Hematopoietic multipotent progenitor cell treated with erythropoietin and hydrocortisone succinate and interleukin-3 and kit ligand, for 6 days (in vitro differentiated cells): ENCODE data around the gene ALKBH6.
"Not testable (repeated sequence)": the region's sequence is repeated elsewhere in the genome, so short reads cannot be mapped to it uniquely, and the experiment has no call there.

Source experiments
- DNase-seq: peaks from one replicate; pipeline ENCODE4 v3.0.0-alpha.2; 2015

Gene ALKBH6

GRCh38 chr19:36014012-36014924, at the start of gene ALKBH6:
TSS of gene ALKBH6 (minus strand) at chr19:36014213. CDS start at chr19:36013397, 816 bp downstream.
- peak; percentile 100 for DNase-seq

DNA sequence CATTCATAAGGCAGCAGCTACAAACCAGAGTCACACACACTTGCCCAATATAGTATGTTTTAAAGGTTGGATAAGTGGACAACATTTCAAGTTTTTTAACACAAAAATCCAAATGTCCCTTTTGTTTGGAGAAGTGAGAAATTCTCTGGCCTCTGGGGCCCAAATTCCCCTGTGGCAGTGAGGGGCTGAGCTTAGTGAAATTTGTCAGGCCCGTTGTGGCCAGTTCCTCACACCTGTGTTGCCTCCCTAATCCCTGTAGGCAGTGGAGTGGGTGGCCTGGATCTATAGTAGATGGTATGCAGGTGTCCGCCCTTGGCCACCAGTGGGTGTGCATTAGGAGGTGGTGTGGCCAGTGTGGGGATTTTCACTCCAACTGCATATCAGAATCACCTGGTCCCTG, 47.4 kb upstream of the ALKBH6 start:
- DNase-seq, result no peak

DNA sequence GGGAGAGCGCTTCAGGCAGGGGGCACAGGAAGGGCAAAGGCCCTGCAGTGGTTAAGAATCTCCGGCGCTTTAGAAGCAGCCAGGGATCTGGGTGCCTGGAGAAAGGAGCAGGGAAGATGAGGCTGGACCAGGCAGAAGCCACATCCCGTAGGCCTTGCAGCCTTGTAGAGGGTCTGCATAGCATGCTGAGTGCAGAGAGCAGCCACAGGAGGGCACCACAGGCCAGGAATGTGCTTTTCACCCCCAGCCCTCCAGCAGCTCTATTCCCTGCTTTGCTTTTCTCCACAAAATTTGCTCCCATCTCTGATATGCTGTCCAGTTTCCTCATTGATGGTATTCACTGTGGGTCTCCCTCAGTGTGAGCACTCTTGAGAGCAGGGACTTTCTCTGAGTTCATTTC, 46.4 kb upstream of the ALKBH6 start:
- DNase-seq, result peak; percentile 53

- DNase-seq, result no peak
Measured at GRCh38 chr19:36059180-36059910, 45.3 kb upstream of the ALKBH6 start.

- DNase-seq, result no peak
Measured at GRCh38 chr19:36058481-36059179, 44.6 kb upstream of the ALKBH6 start.

DNA sequence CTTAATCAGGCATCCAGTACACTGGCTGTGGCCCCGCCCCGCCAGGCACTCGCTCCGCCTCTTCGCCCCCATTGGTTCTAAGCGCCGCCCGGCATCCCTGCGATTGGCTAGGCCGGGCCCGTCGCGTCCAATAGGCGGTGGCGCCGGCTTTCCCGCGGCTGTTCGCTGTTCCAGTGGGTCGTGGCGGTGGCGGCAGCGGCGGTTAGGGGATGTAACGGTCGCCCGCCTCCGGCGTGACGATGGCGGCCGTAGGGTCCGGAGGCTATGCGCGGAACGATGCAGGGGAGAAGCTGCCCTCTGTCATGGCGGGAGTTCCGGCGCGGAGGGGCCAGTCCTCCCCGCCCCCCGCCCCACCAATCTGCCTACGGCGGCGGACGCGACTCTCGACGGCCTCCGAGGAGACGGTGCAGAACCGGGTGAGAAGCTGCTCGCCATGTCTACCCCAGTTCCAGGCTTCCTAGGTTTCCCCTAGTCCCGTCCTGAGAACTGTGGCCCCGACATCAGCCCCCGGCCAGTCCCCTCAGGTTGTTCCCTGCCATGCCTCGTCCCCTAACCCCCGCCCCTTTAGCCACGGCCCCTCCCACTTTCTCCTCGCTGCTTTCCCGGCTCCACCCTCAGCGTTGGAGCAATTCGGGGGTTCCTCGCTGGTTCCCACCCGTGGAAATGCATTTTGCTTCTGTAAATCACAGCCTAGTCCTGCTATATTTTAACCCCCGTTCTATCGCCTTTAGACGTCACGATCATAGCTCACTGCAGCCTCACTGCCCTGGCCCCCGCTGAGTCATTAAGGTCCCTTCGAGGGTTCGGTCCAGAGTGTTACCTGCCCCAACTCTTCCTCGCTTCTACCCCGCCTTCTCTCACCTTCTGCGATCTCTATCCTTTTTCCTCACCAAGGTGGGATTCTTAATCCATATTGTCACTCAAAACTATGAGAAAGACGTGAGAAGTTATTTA, 41.0 kb upstream of the ALKBH6 start, which contains the start of gene WDR62:
Gene WDR62 (plus strand): TSS at position 165 of the 954 bp plus-strand sequence. CDS start 75 bp downstream, at position 240.
- DNase-seq, result peak; percentile 97

GRCh38 chr19:36054119-36054732, 40.2 kb upstream of the ALKBH6 start, which contains the start of gene THAP8:
TSS of gene THAP8 (minus strand) at chr19:36054285. CDS start at chr19:36054217, 68 bp downstream.
- DNase-seq, result peak; percentile 100

GRCh38 chr19:36051637-36052036, 37.6 kb upstream of the ALKBH6 start:
- DNase-seq, result no peak

- no peak for DNase-seq
Measured at GRCh38 chr19:36051236-36051635, 37.2 kb upstream of the ALKBH6 start.

DNA sequence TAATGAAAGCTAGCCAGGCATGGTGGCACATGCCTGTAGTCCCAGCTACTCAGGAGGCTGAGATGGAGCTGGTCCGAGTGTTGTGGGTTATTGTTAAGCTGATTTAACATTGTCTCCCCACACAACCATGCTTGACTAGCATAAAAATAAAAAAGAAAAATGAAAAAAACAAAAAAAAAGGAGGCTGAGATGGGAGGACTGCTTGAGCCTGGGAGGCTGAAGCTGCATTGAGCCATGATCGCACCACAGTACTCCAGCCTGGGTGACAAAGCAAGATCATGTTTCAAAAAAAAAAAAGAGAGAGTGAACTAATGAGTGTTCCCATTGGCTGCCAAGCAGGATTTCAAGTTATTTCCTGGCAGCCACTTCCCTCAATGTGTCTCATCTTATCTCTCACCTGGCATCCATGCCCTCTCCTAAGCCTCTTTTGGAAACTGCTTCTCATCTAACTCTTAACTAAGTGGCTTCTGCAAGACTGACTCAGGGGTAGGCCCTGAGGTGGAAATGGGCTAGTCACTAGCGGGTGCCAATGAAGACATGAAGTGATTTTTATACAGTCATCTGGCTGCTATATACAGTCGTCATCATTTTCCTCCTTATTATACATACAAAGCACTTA, 35.2 kb upstream of the ALKBH6 start:
- DNase-seq, result no peak

DNA sequence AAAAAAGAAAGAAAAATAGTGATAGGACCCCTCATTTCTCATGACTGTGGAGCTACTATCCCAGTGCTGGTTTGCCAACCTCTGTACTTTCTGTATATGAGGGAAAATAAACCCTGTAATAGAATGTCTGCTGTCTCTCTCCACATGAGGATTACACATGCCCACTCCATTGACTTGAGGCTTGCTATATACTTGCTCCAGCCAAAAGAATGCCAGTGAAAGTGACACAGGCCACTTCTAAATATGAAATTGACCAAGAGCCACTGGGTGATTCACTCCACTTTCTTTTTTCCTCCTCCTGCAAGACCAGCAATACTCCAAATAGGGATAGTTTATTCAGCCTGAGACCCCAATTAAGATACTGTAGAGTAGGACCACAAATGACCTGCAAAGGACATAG, 33.8 kb upstream of the ALKBH6 start:
- DNase-seq, result no peak

- DNase-seq, result no peak
Measured at GRCh38 chr19:36046443-36047050, 32.5 kb upstream of the ALKBH6 start.

DNA sequence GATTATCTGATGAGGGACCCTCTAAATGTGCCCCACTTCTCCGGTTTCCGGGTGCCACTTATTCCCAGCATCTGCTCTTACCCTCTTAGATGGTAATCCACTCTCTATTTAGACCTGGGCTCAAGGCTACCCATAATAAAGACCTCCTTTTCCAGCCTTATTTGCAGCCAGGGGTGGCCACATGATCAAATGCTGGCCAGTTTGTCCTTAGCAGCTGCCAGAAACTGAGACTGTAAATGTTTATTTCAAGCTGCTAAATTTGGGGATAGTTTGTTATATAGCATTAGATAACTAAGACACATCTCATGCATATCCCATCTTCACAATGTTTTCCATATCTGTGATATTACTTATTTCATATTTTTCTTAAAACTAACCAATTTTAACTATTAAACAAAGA, 29.9 kb upstream of the ALKBH6 start:
- no peak for DNase-seq

- DNase-seq, result no peak
Measured at GRCh38 chr19:36041831-36042230, 27.8 kb upstream of the ALKBH6 start.

DNA sequence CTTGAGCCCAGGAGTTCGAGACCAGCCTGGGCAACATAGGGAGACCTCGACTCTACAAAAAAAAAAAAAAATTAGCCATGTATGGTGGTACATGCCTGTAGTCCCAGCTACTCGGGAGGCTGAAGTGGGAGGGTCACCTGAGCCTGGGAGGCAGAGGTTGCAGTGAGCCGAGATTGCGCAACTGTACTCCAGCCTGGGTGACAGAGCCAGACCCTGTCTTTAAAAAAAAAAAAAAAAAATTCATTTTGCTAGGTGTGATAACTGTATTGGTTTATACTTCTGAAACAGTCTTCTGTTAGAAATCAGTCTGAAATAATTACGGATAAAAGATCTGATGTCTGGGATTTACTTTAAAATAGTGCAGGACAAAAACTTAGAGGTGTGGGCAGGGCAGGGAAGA, 27.1 kb upstream of the ALKBH6 start:
- DNase-seq, result not testable (repeated sequence)

- no peak for DNase-seq
Measured at GRCh38 chr19:36040495-36040894, 26.5 kb upstream of the ALKBH6 start.

DNA sequence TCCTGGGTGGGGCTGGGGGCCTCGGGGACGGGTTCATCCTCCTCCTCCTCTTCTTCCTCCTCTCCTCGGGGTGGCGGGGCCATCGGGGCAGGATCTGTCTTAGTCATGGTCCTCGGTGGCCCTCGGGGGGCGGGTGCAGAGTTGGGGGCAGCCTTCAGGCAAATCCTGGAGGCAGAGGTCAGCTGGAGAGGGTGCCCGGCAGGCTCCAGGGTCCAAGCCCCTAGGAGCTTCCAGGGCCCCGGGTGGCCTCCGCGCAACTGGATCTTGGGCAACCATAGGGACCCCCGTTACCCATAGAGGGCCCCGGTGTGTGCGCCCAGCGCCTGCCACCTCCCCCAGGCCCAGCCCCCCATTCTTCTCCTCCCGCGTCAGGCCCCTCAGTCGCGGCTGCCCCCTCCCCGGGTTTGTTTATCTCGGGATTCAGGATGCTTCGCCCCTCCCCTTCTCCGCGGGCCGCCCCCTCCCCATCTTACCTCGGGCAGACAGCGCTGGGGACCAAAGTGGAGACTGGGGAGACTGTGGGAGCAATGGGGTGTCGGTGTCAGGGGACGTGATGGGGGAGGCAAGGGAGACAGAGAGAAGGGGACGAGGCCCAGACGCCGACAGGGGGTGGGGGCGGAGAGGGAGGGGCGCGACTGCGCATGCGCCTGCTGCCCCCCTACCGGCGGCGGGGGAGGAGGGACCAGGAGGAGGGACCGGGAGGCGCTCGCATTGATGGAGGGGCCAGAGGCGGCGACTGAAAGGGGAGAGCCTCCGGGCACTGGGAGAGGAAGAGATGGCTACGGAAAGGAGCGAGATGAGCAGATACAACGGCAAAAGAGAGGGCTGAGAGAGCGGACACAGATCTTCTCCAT, 18.5 kb upstream of the ALKBH6 start, which contains the start of gene CLIP3:
Gene CLIP3 (minus strand): TSS at position 623 of the 854 bp plus-strand sequence. CDS start 516 bp downstream, at position 107.
- DNase-seq, result peak; percentile 40

- no peak for DNase-seq
Measured at GRCh38 chr19:36031308-36031707, 17.3 kb upstream of the ALKBH6 start.
